ENCODE results near the gene PSMA5. TPM values are rescaled to one million over a fixed set of nuclear protein-coding genes. Genes with fewer than 3 reads are reported as not detected.

PSMA5 gene
- total RNA-seq, 6 donors from 2014 or later = 15.2 to 69.5 (median 29.8) TPM

DNA sequence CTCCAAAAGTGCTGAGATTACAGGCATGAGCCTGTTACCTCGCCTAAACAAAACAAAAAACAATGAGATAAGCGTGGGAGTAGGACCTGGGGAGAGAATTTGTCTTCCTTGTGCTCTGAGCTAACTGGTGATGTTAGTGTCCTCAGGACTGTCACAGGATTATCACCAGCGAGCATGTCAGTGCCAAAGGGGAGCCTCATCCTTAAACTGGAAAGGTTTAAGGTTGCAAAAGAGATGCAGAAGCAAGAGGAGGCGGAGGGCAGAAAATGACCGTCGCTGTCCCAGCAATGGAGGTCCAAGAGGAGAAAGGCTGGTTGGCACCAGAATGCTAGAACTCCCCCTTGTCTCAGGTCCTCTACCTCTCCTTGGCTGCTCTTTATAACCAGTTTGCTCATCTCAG, 44.0 kb upstream of the PSMA5 start:
- WGBS, 2 donors = 57 to 62% methylated on average over 6 of the region's 6 CpGs
- no peak overlapping the region for H3K4me3 ChIP-seq
- no peaks in the 10 kb centered on the region for H3K36me3 ChIP-seq
- TF ChIP-seq EP300 (IDR thresholded peaks at IDR 0.05) = no peak
- TF ChIP-seq POLR2A (IDR thresholded peaks at IDR 0.05) = no peak
- no peak for TF ChIP-seq POLR2AphosphoS5 (IDR thresholded peaks at IDR 0.05)
- TF ChIP-seq, protein P1, sequence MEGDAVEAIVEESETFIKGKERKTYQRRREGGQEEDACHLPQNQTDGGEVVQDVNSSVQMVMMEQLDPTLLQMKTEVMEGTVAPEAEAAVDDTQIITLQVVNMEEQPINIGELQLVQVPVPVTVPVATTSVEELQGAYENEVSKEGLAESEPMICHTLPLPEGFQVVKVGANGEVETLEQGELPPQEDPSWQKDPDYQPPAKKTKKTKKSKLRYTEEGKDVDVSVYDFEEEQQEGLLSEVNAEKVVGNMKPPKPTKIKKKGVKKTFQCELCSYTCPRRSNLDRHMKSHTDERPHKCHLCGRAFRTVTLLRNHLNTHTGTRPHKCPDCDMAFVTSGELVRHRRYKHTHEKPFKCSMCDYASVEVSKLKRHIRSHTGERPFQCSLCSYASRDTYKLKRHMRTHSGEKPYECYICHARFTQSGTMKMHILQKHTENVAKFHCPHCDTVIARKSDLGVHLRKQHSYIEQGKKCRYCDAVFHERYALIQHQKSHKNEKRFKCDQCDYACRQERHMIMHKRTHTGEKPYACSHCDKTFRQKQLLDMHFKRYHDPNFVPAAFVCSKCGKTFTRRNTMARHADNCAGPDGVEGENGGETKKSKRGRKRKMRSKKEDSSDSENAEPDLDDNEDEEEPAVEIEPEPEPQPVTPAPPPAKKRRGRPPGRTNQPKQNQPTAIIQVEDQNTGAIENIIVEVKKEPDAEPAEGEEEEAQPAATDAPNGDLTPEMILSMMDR (IDR thresholded peaks at IDR 0.05) = no peak
- no peak for ATAC-seq (ENCODE audit: low FRiP score in 2 of 2)
- H3K9me3 ChIP-seq = no peaks in the 10 kb centered on the region
- H3K27ac ChIP-seq = no peak overlapping the region
- H3K27me3 ChIP-seq = peaks cover 0 to 25% (median 11%) of the 10 kb centered on the region in 4 donors
- no peak for DNase-seq
- peaks cover 11 to 14% (median 12%) of the 10 kb centered on the region in 4 donors for H3K4me1 ChIP-seq

DNA sequence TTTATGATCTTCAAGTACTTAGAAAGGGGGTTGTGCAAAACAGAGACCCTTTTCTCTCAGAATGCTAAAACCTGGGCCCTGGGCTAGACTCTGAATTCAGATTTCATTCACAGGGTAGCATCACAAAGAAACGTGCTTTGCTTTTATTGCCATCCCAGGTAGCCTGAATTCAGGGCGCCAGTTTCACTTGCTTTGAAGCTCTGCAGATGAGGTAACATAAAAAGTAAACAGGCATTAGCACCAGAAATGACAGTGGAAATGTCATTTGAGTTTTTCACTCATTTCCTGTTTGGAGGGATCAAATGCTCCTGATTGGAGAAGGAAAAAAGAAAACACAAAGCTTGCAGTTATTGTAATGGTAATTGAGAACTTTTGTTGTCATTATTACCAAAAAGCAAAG, 42.7 kb upstream of the PSMA5 start:
- DNase-seq (no peak), ATAC-seq (ENCODE audit: low FRiP score in 2 of 2) (no peak)
- H3K9me3 ChIP-seq = no peaks in the 10 kb centered on the region
- H3K27me3 ChIP-seq = peaks cover 0 to 25% (median 12%) of the 10 kb centered on the region in 4 donors
- no peaks in the 10 kb centered on the region for H3K36me3 ChIP-seq
- no peak overlapping the region for H3K4me3 ChIP-seq
- 13 to 23% methylated on average over 2 of the region's 2 CpGs for WGBS, 2 donors
- TF ChIP-seq, protein P1 (IDR thresholded peaks at IDR 0.05) = no peak
- TF ChIP-seq POLR2AphosphoS5 (IDR thresholded peaks at IDR 0.05) = no peak
- no peak for TF ChIP-seq POLR2A (IDR thresholded peaks at IDR 0.05)
- TF ChIP-seq EP300 (IDR thresholded peaks at IDR 0.05) = no peak
- peaks cover 11 to 14% (median 12%) of the 10 kb centered on the region in 4 donors for H3K4me1 ChIP-seq
- no peak overlapping the region for H3K27ac ChIP-seq

DNA sequence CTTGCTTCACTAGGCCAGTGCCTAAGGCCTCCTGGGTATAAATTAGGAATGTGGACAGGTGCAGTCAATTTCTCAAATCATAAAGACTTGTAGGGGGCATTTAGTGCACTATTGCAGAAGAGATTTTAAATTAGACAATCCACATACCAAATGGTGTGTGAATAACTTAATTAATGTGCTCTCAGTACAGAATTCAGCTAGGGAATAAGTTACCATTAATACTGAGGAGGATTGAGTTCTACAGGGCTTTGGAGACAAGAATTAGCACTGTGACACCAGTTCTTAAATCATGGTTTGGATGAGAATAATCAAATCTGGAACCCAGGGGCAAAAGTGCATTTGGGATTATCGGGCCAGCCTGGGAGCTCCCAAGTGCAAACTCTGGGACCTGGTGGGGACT, 41.8 kb upstream of the PSMA5 start:
- WGBS, 2 donors = 80 to 100% methylated on average over 1 of the region's 1 CpG
- H3K27me3 ChIP-seq = peaks cover 0 to 25% (median 12%) of the 10 kb centered on the region in 4 donors

DNA sequence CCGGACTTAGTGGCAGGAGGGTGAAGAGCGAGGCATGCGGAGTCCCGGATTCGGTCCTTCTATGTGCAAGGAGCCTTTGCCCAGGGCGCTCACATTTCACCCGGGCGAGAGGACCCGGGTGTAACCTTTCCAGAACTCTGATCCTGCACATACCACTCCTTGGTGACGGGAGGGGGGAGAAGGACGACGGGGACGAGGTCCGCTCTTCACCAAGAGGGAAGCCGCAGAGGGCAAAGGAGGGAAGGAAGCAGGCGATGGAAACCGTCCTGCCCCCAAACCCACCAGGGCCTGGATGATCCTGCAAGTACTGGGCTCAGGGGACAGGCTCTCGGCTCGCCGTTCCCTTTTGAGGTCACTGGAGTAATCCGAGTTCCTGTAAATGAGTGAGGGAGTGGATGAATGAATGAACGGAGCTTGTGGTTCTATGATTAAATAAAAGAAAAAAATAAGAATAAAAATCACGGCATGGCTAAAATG, 41.1 kb upstream of the PSMA5 start:
- Histone ChIP-seq H3K27ac (no peak overlapping the region), H3K4me3 (peak overlapping the region in 3 of 4 donors; percentile 55 to 79 (median 68)), H3K9me3 (no peaks in the 10 kb centered on the region), H3K36me3 (no peaks in the 10 kb centered on the region), H3K4me1 (peaks cover 11 to 14% (median 12%) of the 10 kb centered on the region in 4 donors), H3K27me3 (peaks cover 0 to 25% (median 12%) of the 10 kb centered on the region in 4 donors)
- 13 to 16% methylated on average over 21 to 23 of the region's 23 CpGs for WGBS, 2 donors
- DNase-seq = no peak
- ATAC-seq (ENCODE audit: low FRiP score in 2 of 2) = peak in 1 of 2 donors; percentile 2
- TF ChIP-seq POLR2A (IDR thresholded peaks at IDR 0.05) (no peak), EP300 (IDR thresholded peaks at IDR 0.05) (no peak), POLR2AphosphoS5 (IDR thresholded peaks at IDR 0.05) (no peak)
- TF ChIP-seq, protein P1 (IDR thresholded peaks at IDR 0.05) = no peak

More for the DNA sequence above, 41.8 kb upstream of the PSMA5 start:
- TF ChIP-seq EP300 (IDR thresholded peaks at IDR 0.05) (no peak), POLR2A (IDR thresholded peaks at IDR 0.05) (no peak), POLR2AphosphoS5 (IDR thresholded peaks at IDR 0.05) (no peak)
- TF ChIP-seq, protein P1 (IDR thresholded peaks at IDR 0.05) = no peak
- DNase-seq (no peak), ATAC-seq (ENCODE audit: low FRiP score in 2 of 2) (no peak)
- Histone ChIP-seq H3K4me3 (no peak overlapping the region), H3K4me1 (peaks cover 11 to 14% (median 12%) of the 10 kb centered on the region in 4 donors), H3K27ac (no peak overlapping the region), H3K36me3 (no peaks in the 10 kb centered on the region), H3K9me3 (no peaks in the 10 kb centered on the region)

Data from upper lobe of left lung (tissue), 6 donors.